ENCODE measurements around the gene DCUN1D2.
"Not testable (repeated sequence)": the region's sequence is repeated elsewhere in the genome, so short reads cannot be mapped to it uniquely, and the experiment has no call there.

The DCUN1D2 gene

DNA sequence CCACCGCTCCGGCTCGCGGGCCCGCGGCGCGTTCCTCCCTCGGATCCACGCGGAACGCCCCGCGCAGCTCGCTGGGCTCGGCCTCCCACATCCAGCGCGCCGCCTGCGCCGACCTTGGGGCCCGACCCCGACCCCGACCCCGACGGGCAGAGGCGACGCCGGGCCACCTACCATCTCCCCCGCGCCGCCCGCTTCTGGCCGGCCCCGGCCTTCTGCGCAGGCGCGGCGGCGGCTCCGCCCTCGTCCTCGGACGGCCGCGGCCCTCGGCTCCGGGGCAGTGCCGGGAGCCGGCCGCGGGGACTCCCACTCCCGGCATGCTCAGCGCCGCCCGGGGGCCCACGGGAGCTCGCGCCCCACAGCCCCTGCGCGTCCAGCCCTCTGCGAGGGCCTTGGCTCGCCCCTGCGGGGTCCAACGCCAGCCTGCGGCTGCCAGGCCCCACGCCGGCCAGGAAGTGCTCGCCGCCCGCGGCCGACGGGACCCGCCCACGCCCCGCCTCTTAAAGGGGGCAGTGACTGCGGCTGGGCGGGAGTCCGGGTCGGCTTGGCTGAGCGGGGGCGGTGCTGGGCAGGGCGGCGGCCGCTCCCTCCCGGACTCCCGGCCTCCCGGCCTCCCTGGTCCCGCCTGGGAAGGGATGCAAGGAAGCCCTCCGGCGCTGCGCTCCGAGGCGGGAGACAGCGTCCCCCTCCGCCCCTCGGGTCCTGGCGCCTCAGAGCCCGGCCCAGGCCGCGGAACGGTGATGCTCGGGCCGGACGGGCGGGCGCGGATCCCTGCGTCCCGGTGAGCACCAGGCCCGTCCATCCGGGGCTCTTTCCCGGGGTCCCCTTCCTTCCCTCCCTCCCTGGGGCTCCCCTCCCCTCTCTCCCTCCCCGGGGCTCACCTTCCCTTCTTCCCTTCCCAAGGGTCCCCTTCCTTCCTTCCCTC, at the start of gene DCUN1D2:
TSS of gene DCUN1D2 (minus strand) at position 216 of the 922 bp plus-strand sequence. CDS start at position 174, 42 bp downstream.
- no peak for DNase-seq

DNA sequence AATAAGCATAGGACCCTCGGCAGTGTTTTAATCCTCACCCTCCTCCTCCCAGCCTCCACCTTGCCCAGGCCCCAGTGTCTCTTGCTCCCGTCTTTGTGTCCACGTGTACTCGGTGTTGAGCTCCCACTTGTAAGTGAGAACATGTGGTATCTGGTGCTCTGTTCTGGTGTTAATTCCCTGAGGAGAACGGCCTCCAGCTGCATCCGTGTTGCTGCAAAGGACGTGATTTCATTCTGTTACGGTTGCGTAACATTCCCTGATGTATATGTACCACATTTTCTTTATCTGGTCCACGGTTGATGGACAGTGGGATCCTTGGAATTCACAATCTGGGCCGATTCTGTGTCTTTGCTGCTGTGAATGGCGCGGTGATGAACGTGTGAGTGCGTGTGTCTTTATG, 49.3 kb upstream of the DCUN1D2 start:
- no peak for DNase-seq

- DNase-seq = no peak
Observed at GRCh38 chr13:113539176-113539575, 48.7 kb upstream of the DCUN1D2 start.

- DNase-seq = no peak
Observed at GRCh38 chr13:113538689-113539058, 48.2 kb upstream of the DCUN1D2 start.

GRCh38 chr13:113537909-113538688, 47.6 kb upstream of the DCUN1D2 start:
- DNase-seq = no peak

DNA sequence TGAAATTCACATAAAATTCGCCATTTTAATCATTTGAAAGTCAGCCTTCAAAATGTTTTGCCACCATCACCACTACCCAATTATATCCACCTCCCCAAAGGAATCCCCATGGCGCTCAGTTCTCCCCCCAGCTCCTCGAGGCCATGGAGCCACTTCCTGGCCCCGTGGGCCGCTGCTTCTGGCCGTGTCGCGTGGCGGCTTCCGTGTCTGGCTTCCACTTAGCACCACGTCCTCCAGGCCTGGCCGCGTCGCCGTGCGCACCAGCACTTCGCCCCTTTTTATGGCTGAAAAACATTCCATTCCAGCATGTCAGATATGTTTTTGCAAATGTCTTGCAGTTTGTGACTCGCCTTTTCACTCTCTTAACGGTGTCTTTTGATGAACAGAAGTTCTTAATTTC, 46.7 kb upstream of the DCUN1D2 start:
- DNase-seq = no peak

DNA sequence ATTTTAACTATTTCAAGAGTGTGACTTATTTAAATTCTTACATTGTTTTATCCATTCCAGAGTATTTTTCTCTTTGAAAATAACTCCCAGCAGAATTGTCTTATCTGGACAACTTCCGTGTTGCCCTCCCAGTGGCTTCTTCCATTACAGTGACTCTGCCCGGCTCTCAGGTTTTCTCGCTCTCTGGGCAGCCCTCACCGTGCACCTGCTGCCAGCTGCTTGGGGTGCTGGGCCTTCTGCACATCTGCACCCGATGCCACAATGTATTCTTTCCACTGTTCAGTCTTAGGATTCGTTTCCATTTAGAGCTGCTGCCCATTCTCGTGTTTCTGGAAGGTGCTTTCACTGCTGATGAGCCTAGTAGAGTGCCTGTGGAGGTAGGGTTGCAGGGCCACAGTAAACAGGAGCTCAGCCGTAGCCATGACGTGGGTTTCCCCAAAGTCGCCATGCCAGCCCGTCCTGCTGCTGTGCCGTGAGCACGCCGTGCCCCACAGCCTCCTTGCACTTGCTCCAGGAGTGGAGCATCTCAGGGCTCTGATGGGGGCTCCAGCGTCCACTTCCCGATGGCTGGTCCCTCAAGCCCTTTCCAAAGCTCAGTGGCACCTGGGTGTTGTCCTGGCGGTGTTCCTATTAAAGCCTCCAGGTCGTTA, 46.1 kb upstream of the DCUN1D2 start:
- no peak for DNase-seq

- no peak for DNase-seq
Observed at GRCh38 chr13:113535381-113535781, 44.9 kb upstream of the DCUN1D2 start.

DNA sequence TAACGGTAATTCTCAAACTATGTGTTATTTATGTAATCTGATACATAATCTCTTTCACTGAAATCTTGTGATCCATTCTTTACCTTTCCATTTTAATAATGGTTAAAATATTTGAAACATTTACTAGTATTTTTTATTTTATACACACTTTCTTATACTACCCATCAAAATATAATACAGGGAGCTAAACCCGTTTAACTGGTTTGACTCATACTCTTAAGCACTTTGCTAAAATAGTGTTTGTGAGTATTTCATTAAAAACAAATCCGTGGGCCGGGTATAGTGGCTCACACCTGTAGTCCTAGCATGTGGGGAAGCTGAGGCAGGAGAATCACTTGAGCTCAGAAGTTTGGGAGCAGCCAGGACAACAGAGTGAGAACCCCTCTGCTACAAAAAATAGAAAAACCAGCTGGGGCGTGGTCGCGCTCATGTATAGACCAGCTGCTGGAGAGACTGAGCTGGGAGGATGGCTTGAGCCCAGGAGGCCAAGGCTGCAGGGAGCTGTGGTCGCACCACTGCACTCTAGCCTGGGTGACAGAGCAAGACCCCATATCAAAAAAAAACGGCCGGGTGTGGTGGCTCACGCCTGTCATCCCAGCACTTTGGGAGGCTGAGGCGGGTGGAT, 43.8 kb upstream of the DCUN1D2 start:
- DNase-seq = no peak

- DNase-seq = no peak
Observed at GRCh38 chr13:113533161-113533840, 42.8 kb upstream of the DCUN1D2 start.

- no peak for DNase-seq
Observed at GRCh38 chr13:113532156-113532806, 41.8 kb upstream of the DCUN1D2 start.

DNA sequence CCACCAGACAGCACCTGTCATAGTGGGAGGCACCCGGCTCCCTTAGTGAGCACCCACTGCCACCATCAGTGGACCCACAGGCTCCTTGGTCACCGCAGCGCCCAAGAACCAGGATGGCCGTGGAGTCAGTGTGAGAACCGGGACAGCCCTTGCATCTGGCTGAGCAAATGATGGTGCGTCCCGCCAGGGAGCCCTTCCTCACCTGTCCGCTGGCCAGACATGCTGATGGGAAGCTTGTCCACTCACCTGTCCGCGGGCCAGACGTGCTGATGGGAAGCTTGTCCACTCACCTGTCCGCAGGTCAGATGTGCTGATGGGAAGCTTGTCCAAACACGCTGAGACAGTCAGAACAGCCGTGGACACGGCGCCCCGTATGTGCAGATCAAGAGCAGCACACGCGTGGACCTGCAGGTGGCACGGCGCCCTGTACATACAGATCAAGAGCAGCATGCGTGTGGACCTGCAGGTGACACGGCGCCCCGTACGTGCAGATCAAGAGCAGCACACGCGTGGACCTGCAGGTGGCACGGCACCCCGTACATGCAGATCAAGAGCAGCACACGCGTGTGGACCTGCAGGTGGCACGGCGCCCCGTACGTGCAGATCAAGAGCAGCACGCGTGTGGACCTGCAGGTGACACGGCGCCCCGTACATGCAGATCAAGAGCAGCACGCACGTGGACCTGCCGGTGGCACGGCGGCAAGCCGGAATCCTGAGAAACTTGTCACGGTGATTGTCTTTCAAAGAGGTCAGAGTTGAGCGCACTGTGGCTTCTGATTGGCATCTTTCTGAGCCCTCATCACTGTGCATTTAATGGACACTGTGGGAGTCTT, 40.7 kb upstream of the DCUN1D2 start:
- DNase-seq = no peak

DNA sequence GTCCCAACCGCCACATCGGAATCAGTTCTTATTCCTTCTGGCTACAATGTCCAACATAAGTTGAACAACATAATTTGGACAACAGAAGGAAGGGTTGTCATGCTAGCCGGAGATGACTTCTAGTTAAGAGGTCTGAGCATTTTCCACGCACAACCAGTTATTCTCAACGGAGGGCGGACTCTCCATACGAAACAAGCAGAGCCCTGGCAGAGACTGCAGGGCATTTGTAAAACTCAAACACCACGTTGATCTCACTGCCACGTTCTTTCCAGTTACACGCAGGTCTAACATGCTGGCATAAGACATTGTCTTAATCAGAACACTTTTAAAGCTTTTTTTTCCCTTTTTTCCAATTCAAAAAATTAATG, 38.3 kb upstream of the DCUN1D2 start:
- DNase-seq = no peak

DNA sequence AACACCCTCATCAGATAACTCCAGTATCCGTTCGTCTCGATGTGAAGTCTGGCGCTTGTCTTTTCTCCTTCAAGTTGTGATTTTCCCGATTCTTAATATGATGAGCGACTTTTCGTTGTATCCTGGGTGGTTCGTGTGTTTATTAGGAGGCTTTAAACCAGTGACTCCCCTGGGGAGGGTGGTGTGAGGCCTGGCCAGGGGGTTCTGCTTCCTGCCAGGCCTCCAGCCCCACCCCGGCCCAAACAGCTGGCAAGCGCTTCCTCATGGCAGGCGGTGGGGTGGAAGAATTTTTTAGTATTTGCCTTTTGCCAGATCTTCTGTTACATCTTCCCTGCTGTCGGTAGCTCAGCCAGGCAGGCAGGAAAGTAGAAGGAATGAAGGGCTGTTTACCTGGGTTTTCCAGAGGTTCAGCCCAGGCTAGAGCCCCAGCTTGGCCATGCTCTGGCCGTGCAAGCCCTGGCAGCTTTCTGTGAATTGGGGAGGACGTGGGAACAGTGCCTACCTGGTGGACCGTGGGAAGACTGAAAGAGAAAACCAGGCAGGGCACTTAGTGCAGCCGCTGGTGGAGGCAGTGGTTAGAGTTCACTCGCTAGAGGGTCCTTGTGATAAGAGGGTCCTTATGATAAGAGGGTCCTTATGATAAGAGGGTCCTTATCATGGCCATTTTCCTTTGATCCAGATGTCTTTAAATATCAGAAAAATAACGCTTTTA, 37.7 kb upstream of the DCUN1D2 start:
- DNase-seq = no peak

DNA sequence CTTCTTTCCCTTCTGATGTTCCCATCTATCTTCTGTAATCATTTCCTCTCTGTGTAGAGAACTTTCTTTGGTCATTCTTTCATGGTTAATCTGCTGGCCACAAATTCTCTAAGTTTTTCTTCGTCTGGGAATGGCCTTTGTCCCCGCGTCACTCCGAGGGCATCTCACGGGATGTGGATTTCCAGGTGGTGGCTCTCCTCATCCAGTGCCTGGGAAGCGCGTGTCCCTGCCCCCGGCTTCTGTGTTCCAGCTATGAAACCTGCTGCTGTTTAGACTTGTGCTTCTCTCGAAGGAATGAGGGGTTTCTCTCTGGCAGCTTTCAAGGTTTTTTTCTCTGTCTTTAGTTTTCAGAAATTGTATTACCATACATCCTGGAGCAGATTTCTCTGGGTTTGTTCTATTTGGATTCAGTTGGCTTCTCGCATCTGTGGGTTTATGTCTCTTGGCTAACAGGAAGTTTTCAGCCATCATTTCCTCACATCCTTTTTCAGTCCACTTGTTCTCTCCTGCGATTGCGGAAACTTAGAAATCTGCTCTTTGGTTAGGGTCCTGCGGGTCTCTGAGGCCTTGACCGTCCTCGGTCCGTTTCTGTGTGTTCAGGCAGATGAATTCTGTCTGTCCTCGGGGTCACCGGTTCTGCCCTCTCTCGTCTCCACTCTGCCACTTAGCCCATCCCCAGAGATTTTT, 36.9 kb upstream of the DCUN1D2 start:
- DNase-seq = no peak

- peak; percentile 48 for DNase-seq
Observed at GRCh38 chr13:113526466-113527220, 36.1 kb upstream of the DCUN1D2 start.

- DNase-seq = not testable (repeated sequence)
Observed at GRCh38 chr13:113522438-113522837, 31.9 kb upstream of the DCUN1D2 start.

DNA sequence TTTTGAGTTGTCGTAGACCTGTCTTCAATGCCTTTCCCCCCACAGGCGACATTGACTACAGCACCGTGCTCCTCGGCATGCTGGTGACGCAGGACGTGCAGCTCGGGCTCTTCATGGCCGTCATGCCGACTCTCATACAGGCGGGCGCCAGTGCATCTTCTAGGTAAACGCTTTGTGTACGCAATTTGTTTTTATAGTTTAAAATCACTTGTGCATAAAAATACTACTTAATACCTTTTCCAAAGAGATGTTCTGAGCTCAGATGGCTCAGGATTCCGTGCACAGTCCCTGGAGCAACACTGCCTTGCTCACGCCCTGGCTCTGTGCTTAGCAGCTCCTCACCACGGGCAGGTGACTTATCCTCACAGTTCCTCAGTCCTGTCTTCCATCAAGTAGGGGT, 30.1 kb upstream of the DCUN1D2 start:
- DNase-seq = no peak

GRCh38 chr13:113519556-113519955, 29.0 kb upstream of the DCUN1D2 start:
- no peak for DNase-seq

All from NCI-H187 treated with DMSO at 0.1 percent for 48 hours (cell line).